Activated CD4-positive, CD25-positive, alpha-beta regulatory T cell (primary cell): ENCODE results near the gene ERC2.

Source experiments
- DNase-seq, 4 experiments: peaks; one replicate each; lab custom pipeline; 2025; lab: John Stamatoyannopoulos, UW

The ERC2 gene

GRCh38 chr3:55790596-55791350 lies 677.5 kb downstream of the ERC2 start:
- no peak for DNase-seq

GRCh38 chr3:55789516-55789915 lies 678.8 kb downstream of the ERC2 start:
- DNase-seq = no peak

GRCh38 chr3:55782807-55783206 lies 685.5 kb downstream of the ERC2 start:
- no peak for DNase-seq

GRCh38 chr3:55782351-55782750 lies 685.9 kb downstream of the ERC2 start:
- no peak for DNase-seq

- DNase-seq = no peak
These were observed 687.4 kb downstream of the ERC2 start for GRCh38 chr3:55780913-55781312.

GRCh38 chr3:55779543-55779942 lies 688.7 kb downstream of the ERC2 start:
- no peak for DNase-seq

- DNase-seq = no peak
These were observed 692.7 kb downstream of the ERC2 start for GRCh38 chr3:55775366-55776154.

GRCh38 chr3:55774856-55775255 lies 693.4 kb downstream of the ERC2 start:
- DNase-seq = no peak

- DNase-seq = no peak
These were observed 696.8 kb downstream of the ERC2 start for GRCh38 chr3:55771503-55771902.

- no peak for DNase-seq
These were observed 698.2 kb downstream of the ERC2 start for GRCh38 chr3:55770077-55770476.

- DNase-seq = no peak
These were observed 701.5 kb downstream of the ERC2 start for GRCh38 chr3:55766753-55767152.

- DNase-seq = no peak
These were observed 702.2 kb downstream of the ERC2 start for GRCh38 chr3:55765906-55766701.

GRCh38 chr3:55765398-55765797 lies 702.9 kb downstream of the ERC2 start:
- no peak for DNase-seq

GRCh38 chr3:55756976-55757375 lies 711.3 kb downstream of the ERC2 start:
- DNase-seq = no peak

GRCh38 chr3:55755516-55756205 lies 712.6 kb downstream of the ERC2 start:
- no peak for DNase-seq

GRCh38 chr3:55752911-55753310 lies 715.4 kb downstream of the ERC2 start:
- DNase-seq = no peak

GRCh38 chr3:55751730-55752129 lies 716.5 kb downstream of the ERC2 start:
- no peak for DNase-seq

GRCh38 chr3:55750525-55750924 lies 717.7 kb downstream of the ERC2 start:
- no peak for DNase-seq

GRCh38 chr3:55749036-55749435 lies 719.2 kb downstream of the ERC2 start:
- DNase-seq = no peak

- DNase-seq = no peak
These were observed 721.4 kb downstream of the ERC2 start for GRCh38 chr3:55746808-55747413.

GRCh38 chr3:55742832-55743136 lies 725.5 kb downstream of the ERC2 start:
- no peak for DNase-seq
